Measurements from ENCODE around the gene MEGF9. TPM values are rescaled to one million over a fixed set of nuclear protein-coding genes. Genes with fewer than 3 reads are reported as not detected.

Gene MEGF9
- total and polyA plus RNA-seq, 2 of the 13 experiments (the other 11 are each of a cell fraction or from before 2014, with no cell fraction given) = 3.1 to 3.3 TPM

DNA sequence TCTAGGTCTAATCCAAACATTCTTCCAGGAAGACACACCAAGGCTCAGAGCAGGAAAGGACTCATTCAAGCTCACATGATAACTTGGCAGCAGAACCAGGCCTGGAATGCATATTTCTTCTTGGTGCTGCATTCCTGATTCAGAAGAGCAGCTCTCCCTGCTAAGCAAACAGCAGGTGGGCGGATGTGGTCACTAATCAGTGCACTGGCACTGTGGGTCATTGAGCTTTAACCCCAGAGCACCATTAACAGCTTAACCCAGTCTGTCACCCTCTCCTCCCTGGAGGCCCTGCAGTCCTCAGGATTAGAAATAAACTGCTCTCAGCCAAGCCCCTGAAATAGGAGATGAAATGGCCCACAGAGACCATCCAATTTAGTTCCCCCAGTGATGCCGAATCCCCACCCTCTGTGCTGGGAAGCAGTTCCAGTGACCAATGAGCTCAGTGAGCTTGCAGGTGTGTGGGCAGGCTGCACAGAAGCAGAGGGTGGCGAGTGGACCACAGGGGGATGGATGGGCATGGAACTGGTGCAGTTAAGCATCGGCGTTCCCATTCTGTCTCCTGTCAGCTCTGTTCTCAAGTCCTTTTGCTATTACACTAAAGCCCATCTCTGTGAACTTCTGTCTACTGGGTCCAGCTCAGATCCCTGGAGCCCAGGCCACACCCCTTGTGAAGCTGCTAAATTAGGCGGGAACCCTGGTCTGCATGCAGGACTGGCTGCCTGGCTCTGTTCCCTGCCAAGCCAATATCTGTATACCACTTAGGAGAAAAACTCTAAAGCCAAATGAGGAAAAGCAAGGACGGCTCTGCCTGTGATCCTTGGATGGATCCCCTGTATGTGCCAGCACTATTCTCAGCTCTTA lies 16.6 kb upstream of the MEGF9 start (continued):
- TF ChIP-seq, protein P1, sequence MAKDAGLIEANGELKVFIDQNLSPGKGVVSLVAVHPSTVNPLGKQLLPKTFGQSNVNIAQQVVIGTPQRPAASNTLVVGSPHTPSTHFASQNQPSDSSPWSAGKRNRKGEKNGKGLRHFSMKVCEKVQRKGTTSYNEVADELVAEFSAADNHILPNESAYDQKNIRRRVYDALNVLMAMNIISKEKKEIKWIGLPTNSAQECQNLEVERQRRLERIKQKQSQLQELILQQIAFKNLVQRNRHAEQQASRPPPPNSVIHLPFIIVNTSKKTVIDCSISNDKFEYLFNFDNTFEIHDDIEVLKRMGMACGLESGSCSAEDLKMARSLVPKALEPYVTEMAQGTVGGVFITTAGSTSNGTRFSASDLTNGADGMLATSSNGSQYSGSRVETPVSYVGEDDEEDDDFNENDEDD (CRISPR knock-in tag; IDR thresholded peaks at IDR 0.05; ENCODE audit: borderline replicate concordance) = peak; percentile 15; the same call in 1 of the 2 replicates
- TF ChIP-seq HDAC1 (CRISPR knock-in tag; IDR thresholded peaks at IDR 0.05) (peak; percentile 94), SOX6 (IDR thresholded peaks at IDR 0.05) (no peak), SOX6 (CRISPR knock-in tag; IDR thresholded peaks at IDR 0.05) (peak; percentile 77), ZNF570 (CRISPR knock-in tag; IDR thresholded peaks at IDR 0.05; ENCODE audit: borderline replicate concordance) (no peak), ZNF263 (CRISPR knock-in tag; IDR thresholded peaks at IDR 0.05) (peak; percentile 81), ZNF615 (CRISPR knock-in tag; IDR thresholded peaks at IDR 0.05; ENCODE audit: borderline replicate concordance) (no peak), ZNF564 (CRISPR knock-in tag; IDR thresholded peaks at IDR 0.05) (no peak), SALL2 (CRISPR knock-in tag; IDR thresholded peaks at IDR 0.05) (no peak), EP300 (IDR thresholded peaks at IDR 0.05; ENCODE audit: low read depth in 2 of 2, low read length in 2 of 2) (peak; percentile 68 to 86; a peak in 3 of 4 replicates), EP300 (CRISPR knock-in tag; IDR thresholded peaks at IDR 0.05; ENCODE audit: borderline replicate concordance) (peak; percentile 85), ZNF720 (CRISPR knock-in tag; IDR thresholded peaks at IDR 0.05) (no peak), EHMT2 (IDR thresholded peaks at IDR 0.05; ENCODE audit: borderline replicate concordance, low read depth, low read length) (no peak)
- TF ChIP-seq, protein P2, sequence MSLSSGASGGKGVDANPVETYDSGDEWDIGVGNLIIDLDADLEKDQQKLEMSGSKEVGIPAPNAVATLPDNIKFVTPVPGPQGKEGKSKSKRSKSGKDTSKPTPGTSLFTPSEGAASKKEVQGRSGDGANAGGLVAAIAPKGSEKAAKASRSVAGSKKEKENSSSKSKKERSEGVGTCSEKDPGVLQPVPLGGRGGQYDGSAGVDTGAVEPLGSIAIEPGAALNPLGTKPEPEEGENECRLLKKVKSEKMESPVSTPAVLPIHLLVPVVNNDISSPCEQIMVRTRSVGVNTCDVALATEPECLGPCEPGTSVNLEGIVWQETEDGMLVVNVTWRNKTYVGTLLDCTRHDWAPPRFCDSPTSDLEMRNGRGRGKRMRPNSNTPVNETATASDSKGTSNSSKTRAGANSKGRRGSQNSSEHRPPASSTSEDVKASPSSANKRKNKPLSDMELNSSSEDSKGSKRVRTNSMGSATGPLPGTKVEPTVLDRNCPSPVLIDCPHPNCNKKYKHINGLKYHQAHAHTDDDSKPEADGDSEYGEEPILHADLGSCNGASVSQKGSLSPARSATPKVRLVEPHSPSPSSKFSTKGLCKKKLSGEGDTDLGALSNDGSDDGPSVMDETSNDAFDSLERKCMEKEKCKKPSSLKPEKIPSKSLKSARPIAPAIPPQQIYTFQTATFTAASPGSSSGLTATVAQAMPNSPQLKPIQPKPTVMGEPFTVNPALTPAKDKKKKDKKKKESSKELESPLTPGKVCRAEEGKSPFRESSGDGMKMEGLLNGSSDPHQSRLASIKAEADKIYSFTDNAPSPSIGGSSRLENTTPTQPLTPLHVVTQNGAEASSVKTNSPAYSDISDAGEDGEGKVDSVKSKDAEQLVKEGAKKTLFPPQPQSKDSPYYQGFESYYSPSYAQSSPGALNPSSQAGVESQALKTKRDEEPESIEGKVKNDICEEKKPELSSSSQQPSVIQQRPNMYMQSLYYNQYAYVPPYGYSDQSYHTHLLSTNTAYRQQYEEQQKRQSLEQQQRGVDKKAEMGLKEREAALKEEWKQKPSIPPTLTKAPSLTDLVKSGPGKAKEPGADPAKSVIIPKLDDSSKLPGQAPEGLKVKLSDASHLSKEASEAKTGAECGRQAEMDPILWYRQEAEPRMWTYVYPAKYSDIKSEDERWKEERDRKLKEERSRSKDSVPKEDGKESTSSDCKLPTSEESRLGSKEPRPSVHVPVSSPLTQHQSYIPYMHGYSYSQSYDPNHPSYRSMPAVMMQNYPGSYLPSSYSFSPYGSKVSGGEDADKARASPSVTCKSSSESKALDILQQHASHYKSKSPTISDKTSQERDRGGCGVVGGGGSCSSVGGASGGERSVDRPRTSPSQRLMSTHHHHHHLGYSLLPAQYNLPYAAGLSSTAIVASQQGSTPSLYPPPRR (CRISPR knock-in tag; IDR thresholded peaks at IDR 0.05; ENCODE audit: borderline replicate concordance) = peak; percentile 70; the same call in 1 of the 2 replicates
- TF ChIP-seq, protein P3, sequence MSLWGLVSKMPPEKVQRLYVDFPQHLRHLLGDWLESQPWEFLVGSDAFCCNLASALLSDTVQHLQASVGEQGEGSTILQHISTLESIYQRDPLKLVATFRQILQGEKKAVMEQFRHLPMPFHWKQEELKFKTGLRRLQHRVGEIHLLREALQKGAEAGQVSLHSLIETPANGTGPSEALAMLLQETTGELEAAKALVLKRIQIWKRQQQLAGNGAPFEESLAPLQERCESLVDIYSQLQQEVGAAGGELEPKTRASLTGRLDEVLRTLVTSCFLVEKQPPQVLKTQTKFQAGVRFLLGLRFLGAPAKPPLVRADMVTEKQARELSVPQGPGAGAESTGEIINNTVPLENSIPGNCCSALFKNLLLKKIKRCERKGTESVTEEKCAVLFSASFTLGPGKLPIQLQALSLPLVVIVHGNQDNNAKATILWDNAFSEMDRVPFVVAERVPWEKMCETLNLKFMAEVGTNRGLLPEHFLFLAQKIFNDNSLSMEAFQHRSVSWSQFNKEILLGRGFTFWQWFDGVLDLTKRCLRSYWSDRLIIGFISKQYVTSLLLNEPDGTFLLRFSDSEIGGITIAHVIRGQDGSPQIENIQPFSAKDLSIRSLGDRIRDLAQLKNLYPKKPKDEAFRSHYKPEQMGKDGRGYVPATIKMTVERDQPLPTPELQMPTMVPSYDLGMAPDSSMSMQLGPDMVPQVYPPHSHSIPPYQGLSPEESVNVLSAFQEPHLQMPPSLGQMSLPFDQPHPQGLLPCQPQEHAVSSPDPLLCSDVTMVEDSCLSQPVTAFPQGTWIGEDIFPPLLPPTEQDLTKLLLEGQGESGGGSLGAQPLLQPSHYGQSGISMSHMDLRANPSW (CRISPR knock-in tag; IDR thresholded peaks at IDR 0.05; ENCODE audit: borderline replicate concordance) = no peak
- TF ChIP-seq, protein P4, sequence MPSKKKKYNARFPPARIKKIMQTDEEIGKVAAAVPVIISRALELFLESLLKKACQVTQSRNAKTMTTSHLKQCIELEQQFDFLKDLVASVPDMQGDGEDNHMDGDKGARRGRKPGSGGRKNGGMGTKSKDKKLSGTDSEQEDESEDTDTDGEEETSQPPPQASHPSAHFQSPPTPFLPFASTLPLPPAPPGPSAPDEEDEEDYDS (CRISPR knock-in tag; IDR thresholded peaks at IDR 0.05) = no peak
- TF ChIP-seq, protein P5, sequence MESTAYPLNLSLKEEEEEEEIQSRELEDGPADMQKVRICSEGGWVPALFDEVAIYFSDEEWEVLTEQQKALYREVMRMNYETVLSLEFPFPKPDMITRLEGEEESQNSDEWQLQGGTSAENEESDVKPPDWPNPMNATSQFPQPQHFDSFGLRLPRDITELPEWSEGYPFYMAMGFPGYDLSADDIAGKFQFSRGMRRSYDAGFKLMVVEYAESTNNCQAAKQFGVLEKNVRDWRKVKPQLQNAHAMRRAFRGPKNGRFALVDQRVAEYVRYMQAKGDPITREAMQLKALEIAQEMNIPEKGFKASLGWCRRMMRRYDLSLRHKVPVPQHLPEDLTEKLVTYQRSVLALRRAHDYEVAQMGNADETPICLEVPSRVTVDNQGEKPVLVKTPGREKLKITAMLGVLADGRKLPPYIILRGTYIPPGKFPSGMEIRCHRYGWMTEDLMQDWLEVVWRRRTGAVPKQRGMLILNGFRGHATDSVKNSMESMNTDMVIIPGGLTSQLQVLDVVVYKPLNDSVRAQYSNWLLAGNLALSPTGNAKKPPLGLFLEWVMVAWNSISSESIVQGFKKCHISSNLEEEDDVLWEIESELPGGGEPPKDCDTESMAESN (CRISPR knock-in tag; conservative IDR thresholded peaks at IDR 0.05) = no peak
